SK-N-MC (cell line): ENCODE results near the gene HOXA4.
A peak's percentile ranks its signal among the peaks of the same experiment; 100 is the strongest.

Experiments
- DNase-seq: peaks from one replicate; pipeline ENCODE4 v3.0.0-alpha.2; 2011; ENCODE audit warnings: low read depth, low spot score
- H3K27ac ChIP-seq: fragments of 200-600 bp; sonication (generic); 2 replicates; pipeline ENCODE4 v1.5.1; 2016; ENCODE audit warnings: mixed run types
- H3K36me3 ChIP-seq: fragments of 200-600 bp; sonication (generic); 2 replicates; pipeline ENCODE4 v1.6.1; 2017; ENCODE audit warnings: antibody characterized with exemption, low read length, mixed read lengths; ENCODE audit not compliant: insufficient read depth
- H3K4me3 ChIP-seq: fragments of 200-600 bp; sonication (generic); 2 replicates; pipeline ENCODE4 v1.5.1; 2016
- H3K9ac ChIP-seq: fragments of 200-600 bp; sonication (generic); 2 replicates; pipeline ENCODE4 v1.8.0; 2017; ENCODE audit warnings: mixed run types, mixed read lengths; ENCODE audit not compliant: insufficient read length
- H3K9me3 ChIP-seq: fragments of 200-600 bp; sonication (generic); 2 replicates; pipeline ENCODE4 v1.6.1; 2017; ENCODE audit warnings: low read depth, mild to moderate bottlenecking, antibody characterized with exemption, low read length, moderate library complexity, mixed read lengths
- EZH2 ChIP-seq: fragments of 200-600 bp; sonication (generic); IDR thresholded peaks from one replicate; pipeline ENCODE4 v1.6.1; 2017; ENCODE audit warnings: antibody characterized with exemption
- FOXP2 ChIP-seq: optimal IDR thresholded peaks from 2 replicates; pipeline ENCODE3; 2011; ENCODE audit warnings: mild to moderate bottlenecking, moderate library complexity; ENCODE audit not compliant: insufficient read depth; ENCODE audit errors: extremely low read length, control extremely low read depth
- POLR2AphosphoS5 ChIP-seq: IDR thresholded peaks from 2 replicates; pipeline ENCODE4 v1.6.1; 2012; ENCODE audit warnings: mild to moderate bottlenecking, low read depth, low read length, borderline replicate concordance

Gene HOXA4

DNA sequence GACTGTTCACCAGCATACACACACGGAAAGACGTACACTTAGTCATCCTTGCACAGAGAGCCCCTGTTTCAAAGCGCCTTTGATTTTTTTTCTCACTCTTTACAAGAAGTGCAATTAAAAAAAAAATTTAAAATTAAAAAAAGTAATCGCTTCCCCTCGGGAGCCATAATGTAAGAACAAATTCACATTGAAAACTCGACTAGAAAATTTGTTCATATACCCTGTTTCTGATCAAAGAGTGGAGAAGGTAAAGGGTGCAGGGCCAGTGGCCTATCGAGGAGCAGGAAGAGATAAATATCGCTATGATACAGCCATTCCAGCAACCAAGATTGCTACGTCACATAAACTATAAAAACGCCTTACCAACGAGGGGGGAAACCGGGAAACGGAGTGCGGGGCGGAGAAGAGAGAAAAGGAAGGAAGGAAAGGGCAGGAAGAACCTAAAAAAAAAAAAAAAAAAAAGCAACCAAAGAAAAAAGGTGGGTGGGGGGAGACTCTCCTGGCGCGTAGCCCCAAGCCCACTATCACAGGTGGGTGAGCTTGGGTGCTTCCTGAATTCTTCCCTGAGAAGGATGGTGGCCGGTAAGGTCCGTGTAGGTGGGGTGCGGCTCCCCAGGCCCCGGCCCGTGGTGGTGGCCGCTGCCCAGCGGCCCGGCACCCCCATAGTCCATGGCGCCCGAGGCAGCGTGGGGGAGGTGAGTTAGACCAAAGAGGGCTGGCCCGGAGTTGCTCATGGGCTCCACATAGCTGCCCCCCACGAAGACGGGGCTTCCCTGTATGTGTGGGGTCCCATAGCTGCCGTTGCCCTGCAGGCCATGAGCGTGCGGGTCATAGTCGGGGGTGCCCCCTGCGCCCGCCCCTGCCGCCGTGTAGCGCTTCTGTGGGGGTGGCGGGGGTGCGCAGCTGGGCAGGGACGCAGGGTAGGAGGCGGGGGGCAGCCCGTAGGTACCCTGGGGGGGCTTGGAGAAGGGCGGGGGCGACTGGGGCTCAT, 22.9 kb downstream of the HOXA4 start:
- no peak overlapping the region for H3K9ac ChIP-seq

DNA sequence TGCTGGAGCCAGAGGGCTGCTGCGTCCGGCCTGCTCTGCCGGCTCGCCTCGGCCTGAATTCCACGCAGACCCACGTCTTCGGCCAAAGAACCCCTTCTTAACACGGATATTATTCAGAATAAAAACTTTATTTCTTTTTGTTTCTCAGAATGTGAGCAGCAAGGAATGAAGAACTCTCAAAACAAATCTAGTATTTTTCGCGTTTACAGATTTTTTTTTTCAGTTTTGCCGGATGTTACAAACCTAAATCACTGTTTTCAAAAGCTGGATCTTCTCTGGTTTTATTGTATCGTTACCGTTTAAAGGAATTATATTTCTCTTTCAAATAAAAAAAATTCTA, 23.7 kb downstream of the HOXA4 start:
- Histone ChIP-seq H3K4me3 (no peak overlapping the region), H3K36me3 (no peaks in the 10 kb centered on the region), H3K9me3 (no peaks in the 10 kb centered on the region), H3K9ac (no peak overlapping the region), H3K27ac (no peak overlapping the region)
- TF ChIP-seq EZH2: no peak
- DNase-seq: no peak

More for the DNA sequence above, 22.9 kb downstream of the HOXA4 start:
- Histone ChIP-seq H3K27ac (no peak overlapping the region), H3K9me3 (no peaks in the 10 kb centered on the region), H3K36me3 (no peaks in the 10 kb centered on the region), H3K4me3 (no peak overlapping the region)
- TF ChIP-seq EZH2 (no peak), POLR2AphosphoS5 (no peak), FOXP2 (no peak)
- no peak for DNase-seq

DNA sequence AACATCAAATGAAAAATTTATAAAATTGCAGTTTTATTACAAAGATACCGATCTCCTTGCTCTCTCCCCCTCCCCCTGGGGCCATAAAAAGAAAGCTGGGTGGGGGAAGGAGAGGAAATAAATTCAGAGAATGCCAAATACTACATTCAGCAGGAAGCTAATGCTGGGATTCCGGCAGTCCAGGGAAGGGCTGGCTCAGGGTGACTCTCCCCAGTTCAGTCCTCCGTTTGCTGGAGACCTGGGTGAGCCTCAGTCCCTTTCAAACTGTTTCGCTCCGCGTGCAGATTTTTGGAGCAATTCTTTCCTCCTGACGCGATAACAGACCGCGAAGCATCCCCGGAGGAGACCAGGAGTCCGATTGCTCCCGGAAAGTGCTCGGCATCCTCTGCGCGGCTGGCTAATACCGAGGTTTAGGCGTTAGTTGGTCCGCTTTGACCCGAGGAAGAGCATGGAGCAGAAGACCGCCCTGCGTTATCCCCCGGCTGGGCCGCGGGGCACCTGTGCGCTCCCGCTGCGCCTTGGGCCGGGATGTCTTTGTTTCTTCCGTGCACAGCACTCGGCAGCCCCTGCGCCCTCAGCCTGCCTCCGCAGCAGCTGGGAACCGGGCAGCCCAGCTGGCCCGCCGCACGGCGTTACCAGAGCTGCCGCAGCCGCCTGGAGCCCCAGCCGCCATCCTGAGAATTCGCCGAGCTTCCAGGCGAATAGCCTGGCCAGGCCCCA, 24.2 kb downstream of the HOXA4 start:
- H3K27ac ChIP-seq: no peak overlapping the region
- no peak overlapping the region for H3K9ac ChIP-seq
- no peaks in the 10 kb centered on the region for H3K36me3 ChIP-seq
- no peak overlapping the region for H3K4me3 ChIP-seq
- no peaks in the 10 kb centered on the region for H3K9me3 ChIP-seq
- TF ChIP-seq FOXP2 (no peak), EZH2 (no peak), POLR2AphosphoS5 (no peak)
- no peak for DNase-seq

DNA sequence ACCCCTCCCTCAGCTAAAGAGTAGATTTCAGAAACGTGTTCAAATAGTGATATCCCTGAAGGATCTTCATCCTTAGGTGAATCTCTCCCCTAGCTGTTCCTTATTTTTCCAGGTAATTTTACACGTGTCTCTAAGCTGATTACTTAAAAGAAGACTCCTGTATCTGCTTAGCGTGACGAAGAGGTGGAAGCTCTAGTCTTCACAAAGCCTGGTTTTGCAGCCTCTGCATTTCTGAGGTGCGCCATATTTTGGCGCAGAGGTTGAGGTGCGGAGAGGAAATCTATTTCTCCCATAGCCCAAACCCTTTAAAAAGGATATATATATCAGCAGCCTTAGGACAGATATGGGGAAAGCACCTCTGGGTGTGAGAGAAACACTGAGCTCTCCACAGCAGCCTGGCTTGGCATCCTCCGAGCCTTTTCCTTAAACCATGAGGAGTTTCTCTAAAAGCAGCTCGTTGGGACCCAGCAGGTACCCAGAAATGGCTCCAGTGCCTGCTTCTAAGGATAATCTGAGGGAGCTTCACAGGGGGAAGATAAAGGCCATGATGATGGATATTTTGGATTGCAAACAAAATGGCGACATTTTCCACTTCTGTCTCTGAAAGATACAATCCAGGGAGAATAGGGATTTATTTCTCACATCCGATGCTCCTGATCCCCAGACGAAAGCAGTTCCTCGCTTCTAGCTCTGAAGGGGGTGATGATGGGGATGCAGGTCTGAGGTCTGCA, 25.1 kb downstream of the HOXA4 start:
- H3K4me3 ChIP-seq: no peak overlapping the region
- H3K9ac ChIP-seq: no peak overlapping the region
- no peaks in the 10 kb centered on the region for H3K36me3 ChIP-seq
- no peaks in the 10 kb centered on the region for H3K9me3 ChIP-seq
- no peak overlapping the region for H3K27ac ChIP-seq
- TF ChIP-seq FOXP2 (no peak), POLR2AphosphoS5 (no peak), EZH2 (no peak)
- no peak for DNase-seq

DNA sequence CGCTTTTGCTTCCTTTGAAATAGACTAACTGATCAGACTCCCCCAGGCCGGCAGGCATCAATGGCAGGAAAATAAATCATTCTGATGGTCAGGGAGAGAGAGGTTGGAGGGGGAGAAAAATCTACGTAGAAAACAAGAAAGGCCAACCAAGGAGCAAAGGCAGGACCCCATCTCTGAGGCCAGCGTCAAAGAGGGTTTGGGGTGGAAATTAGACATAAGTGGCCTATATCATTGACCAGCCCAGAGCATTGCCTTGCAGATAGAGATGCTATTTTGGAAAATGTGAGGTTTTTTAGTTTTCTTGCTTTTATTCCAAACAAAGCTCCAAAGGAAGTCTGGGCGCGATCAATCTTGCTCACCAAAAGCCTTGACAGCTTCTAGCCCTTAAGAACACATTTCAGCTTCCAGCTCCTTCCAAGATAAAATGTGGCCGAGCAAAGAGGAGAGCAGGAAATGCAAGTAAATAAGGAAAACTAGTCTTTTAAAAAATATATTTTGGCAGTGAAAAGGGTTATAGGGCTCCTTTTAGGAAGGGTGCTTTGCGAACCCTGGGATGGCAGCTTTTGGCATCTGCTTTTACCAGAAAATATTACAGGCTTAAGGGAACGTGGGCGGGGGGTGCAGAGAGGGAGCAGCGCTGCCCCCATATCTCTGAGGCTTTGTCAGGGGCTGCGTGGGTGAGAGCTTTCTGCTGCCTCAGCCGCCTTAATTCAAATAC, 26.1 kb downstream of the HOXA4 start:
- TF ChIP-seq FOXP2 (no peak), EZH2 (no peak), POLR2AphosphoS5 (no peak)
- Histone ChIP-seq H3K36me3 (no peaks in the 10 kb centered on the region), H3K27ac (no peak overlapping the region), H3K4me3 (no peak overlapping the region), H3K9ac (no peak overlapping the region), H3K9me3 (no peaks in the 10 kb centered on the region)
- no peak for DNase-seq

DNA sequence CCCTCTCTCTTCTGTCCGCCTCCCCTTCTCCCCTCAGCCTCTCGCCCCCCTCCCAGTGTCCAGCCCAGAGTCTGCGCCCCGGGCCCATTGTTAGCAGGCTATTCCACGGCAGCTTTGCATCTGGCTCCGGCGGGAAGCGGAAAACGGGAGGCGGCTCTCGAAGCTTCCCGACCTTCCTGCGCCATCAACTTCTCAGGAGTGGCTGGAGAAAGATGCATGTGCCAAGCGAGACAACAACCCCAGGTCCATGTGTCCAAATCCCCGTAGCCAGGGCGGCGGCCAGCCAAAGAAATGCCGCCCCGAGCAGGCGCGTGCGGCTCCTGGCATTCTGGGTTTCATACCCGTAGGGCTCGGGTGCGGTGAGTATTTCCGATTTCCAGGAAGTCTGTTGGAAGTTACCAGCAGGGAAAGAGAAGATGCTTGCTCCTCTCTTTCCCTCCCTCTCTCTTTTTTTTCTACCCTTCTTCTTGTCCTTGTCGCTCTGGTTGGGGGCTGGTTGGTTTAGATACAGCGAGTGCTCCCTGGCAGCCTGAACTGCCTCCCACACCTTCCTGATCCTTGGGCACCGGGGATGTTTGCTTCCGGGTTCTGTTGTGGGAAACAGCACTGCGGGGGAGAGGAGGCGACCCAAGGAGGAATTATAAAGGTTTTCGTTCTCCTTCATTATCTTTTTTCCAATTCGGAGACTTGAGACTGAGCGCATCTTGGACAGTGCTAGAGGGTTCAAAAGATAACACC, 26.9 kb downstream of the HOXA4 start:
- Histone ChIP-seq H3K36me3 (no peaks in the 10 kb centered on the region), H3K9me3 (no peaks in the 10 kb centered on the region), H3K4me3 (peak overlapping the region; percentile 21), H3K27ac (no peak overlapping the region), H3K9ac (no peak overlapping the region)
- no peak for DNase-seq
- TF ChIP-seq POLR2AphosphoS5 (no peak), FOXP2 (no peak), EZH2 (peak; percentile 98)

DNA sequence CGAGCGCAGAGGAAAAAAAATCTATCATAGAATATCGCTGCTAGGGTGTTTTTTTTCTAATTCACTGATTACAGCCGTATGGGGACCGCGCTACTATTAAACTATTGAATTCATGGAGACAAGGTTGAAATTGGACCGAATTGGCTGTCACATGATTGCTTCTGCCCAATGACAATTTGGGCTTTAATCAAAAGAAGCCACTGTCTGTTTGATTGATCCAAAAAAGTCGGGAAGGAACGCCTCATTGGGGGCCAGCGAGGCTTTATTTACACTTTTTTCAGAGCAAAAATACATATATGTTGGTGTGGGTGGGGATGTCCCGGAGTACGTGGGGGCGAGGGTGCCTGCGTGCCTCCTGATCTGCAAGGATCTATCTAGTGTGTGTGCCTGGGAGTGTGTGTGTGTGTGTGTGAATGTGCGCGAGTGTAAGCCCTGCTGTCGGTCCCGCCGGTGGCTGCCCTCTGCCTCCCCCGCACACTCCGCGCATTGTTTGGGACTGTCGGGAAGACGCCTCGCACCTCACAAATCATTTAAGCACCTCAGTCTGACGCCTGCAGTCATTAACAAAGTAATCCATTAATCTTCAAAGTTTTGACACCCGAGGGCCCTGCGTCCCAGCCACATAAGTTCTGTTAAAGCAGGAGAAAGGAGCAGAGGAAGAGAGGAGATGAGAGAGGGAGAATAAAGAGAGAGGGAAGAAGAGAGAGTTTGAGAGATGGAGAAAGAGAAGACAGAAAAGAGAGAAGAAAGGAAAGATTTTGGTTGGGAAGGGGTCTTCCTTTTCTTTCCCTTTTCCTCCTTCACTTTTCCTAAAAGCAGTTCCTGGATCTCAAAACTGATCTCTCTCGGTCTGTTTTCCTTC, 27.7 kb downstream of the HOXA4 start, which contains the start of gene HOXA2:
HOXA2 (minus strand) TSS at position 103 of the 862 bp plus-strand sequence. CDS start 183 bp downstream, outside the sequence.
- TF ChIP-seq EZH2 (peak; percentile 11), FOXP2 (no peak), POLR2AphosphoS5 (no peak)
- H3K9ac ChIP-seq: no peak within 1 kb of the TSS
- H3K36me3 ChIP-seq: no peaks in the 10 kb centered on the region
- peak within 1 kb of the TSS; percentile 67 for H3K4me3 ChIP-seq
- H3K27ac ChIP-seq: no peak within 1 kb of the TSS
- H3K9me3 ChIP-seq: no peaks in the 10 kb centered on the region
- DNase-seq: no peak
